ENCODE data around the gene CACNA1B.

DNA sequence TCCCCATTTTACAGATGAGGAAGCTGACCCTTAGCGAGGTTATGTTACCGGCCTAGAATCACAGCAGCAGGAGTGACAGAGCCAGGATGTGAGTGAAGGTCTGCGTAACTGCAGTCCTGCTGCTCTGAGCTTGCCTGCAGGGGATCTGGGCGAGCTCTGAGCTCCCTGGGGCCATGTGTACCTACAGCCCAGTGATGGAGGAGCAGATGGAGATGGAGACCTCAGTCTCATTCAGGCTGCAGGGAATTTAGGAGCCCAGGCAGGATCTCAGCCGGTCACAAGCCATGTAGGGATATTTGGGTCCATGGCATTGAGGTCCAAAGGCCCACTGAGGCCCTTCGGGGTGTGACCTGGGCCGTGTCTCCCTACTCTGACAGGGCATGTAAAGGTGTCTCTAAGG, 170.6 kb downstream of the CACNA1B start:
- no peak for TF ChIP-seq ZNF274 (IDR thresholded peaks at IDR 0.05; ENCODE audit: low read depth, low read length)
- TF ChIP-seq, protein P1, sequence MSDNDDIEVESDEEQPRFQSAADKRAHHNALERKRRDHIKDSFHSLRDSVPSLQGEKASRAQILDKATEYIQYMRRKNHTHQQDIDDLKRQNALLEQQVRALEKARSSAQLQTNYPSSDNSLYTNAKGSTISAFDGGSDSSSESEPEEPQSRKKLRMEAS (IDR thresholded peaks at IDR 0.05), result no peak
- no peak for TF ChIP-seq TCF7L2 (IDR thresholded peaks at IDR 0.05; ENCODE audit: borderline replicate concordance, extremely low read depth, insufficient read depth, insufficient read length)
- no peak for TF ChIP-seq YY1 (IDR thresholded peaks at IDR 0.05; ENCODE audit: extremely low read depth, insufficient replicate concordance, low read depth, low read length)
- TF ChIP-seq, protein P2, sequence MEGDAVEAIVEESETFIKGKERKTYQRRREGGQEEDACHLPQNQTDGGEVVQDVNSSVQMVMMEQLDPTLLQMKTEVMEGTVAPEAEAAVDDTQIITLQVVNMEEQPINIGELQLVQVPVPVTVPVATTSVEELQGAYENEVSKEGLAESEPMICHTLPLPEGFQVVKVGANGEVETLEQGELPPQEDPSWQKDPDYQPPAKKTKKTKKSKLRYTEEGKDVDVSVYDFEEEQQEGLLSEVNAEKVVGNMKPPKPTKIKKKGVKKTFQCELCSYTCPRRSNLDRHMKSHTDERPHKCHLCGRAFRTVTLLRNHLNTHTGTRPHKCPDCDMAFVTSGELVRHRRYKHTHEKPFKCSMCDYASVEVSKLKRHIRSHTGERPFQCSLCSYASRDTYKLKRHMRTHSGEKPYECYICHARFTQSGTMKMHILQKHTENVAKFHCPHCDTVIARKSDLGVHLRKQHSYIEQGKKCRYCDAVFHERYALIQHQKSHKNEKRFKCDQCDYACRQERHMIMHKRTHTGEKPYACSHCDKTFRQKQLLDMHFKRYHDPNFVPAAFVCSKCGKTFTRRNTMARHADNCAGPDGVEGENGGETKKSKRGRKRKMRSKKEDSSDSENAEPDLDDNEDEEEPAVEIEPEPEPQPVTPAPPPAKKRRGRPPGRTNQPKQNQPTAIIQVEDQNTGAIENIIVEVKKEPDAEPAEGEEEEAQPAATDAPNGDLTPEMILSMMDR (IDR thresholded peaks at IDR 0.05 in 2 of 3, conservative IDR thresholded peaks at IDR 0.05 in 1 of 3; ENCODE audit: borderline replicate concordance in 1 of 3, insufficient read depth in 1 of 3, low read depth in 2 of 3, low read length in 2 of 3), result no peak
- no peak for TF ChIP-seq POLR2A (IDR thresholded peaks at IDR 0.05; ENCODE audit: borderline replicate concordance, extremely low read depth, insufficient read depth, insufficient read length)
